IMR-90 (cell line): ENCODE results near the gene TRIM10. TPM values are rescaled to one million over a fixed set of nuclear protein-coding genes. Genes with fewer than 3 reads are reported as not detected.

ENCODE experiments used
- ATAC-seq: fragments of 200-7000 bp; cut with Tn5 transposase; 2 replicates; pipeline ENCODE4 v1.9.1; 2020; ENCODE audit warnings: low read depth, mild to moderate bottlenecking, moderate library complexity
- BruUV-seq: library from RNA; stranded (reverse); fragments of 400-500 nt; replicated peaks from 2 replicates; lab custom pipeline; 2021; lab: Mats Ljungman, UMichigan
- CTCF ChIA-PET: fragments of 300-600 bp; formaldehyde crosslinking; extraction: SDS; loops from one replicate; lab custom pipeline; 2021; ENCODE audit warnings: antibody characterized with exemption; lab: Yijun Ruan, JAX
- POLR2A ChIA-PET: fragments of 300-600 bp; sonication (Branson Sonifier 250); formaldehyde crosslinking; loops from one replicate; lab custom pipeline; 2022; ENCODE audit warnings: antibody characterized with exemption; ENCODE audit not compliant: unreplicated experiment; lab: Charles Lee
- DNase-seq: peaks from one replicate; pipeline ENCODE4 v3.0.0; 2013
- H2AFZ ChIP-seq: replicated peaks from 2 replicates; pipeline ENCODE3; 2013; ENCODE audit warnings: low read length, mild to moderate bottlenecking; ENCODE audit not compliant: poor library complexity
- H2AK5ac ChIP-seq: 2 replicates; pipeline ENCODE4 v1.6.1; 2013; ENCODE audit warnings: low read depth, low read length, inconsistent platforms
- H2AK9ac ChIP-seq: replicated peaks from 2 replicates; pipeline ENCODE3; 2013; ENCODE audit warnings: mild to moderate bottlenecking, low read depth, low read length, moderate library complexity; ENCODE audit not compliant: poor library complexity
- H2BK120ac ChIP-seq: 2 replicates; pipeline ENCODE4 v1.6.1; 2013; ENCODE audit warnings: low read depth, low read length, inconsistent platforms
- H2BK15ac ChIP-seq: 3 replicates; pipeline ENCODE4 v1.6.1; 2013; ENCODE audit warnings: low read depth, low read length, inconsistent platforms
- H2BK20ac ChIP-seq: 2 replicates; pipeline ENCODE4 v1.6.1; 2013; ENCODE audit warnings: low read depth, mild to moderate bottlenecking, inconsistent platforms, low read length, moderate library complexity
- H2BK5ac ChIP-seq: 2 replicates; pipeline ENCODE4 v1.6.1; 2013; ENCODE audit warnings: mild to moderate bottlenecking, low read depth, low read length, inconsistent platforms; ENCODE audit not compliant: poor library complexity, severe bottlenecking
- H3K14ac ChIP-seq: replicated peaks from 2 replicates; pipeline ENCODE4 v1.6.1; 2013; ENCODE audit warnings: low read depth, low read length, inconsistent platforms
- H3K18ac ChIP-seq: 2 replicates; pipeline ENCODE4 v1.6.1; 2013; ENCODE audit warnings: low read depth, low read length, control low read depth
- H3K23ac ChIP-seq: 2 replicates; pipeline ENCODE4 v1.6.1; 2013; ENCODE audit warnings: low read depth, low read length, inconsistent platforms
- H3K27ac ChIP-seq: 2 replicates; pipeline ENCODE4 v1.5.1; 2013; ENCODE audit warnings: mild to moderate bottlenecking, control low read depth, low read length; ENCODE audit not compliant: insufficient read depth
- H3K27me3 ChIP-seq: 2 replicates; pipeline ENCODE4 v1.6.1; 2013; ENCODE audit warnings: low read length; ENCODE audit not compliant: control insufficient read depth, insufficient read depth
- H3K36me3 ChIP-seq: 2 replicates; pipeline ENCODE4 v1.6.1; 2013; ENCODE audit warnings: low read length, mixed read lengths; ENCODE audit not compliant: control insufficient read depth, insufficient read depth
- H3K4ac ChIP-seq: 2 replicates; pipeline ENCODE4 v1.6.1; 2013; ENCODE audit warnings: low read depth, low read length, inconsistent platforms
- H3K4me1 ChIP-seq: 2 replicates; pipeline ENCODE4 v1.6.1; 2013; ENCODE audit warnings: low read length, mixed read lengths; ENCODE audit not compliant: control insufficient read depth, insufficient read depth
- H3K4me2 ChIP-seq: 2 replicates; pipeline ENCODE4 v1.6.1; 2013; ENCODE audit warnings: low read depth, mild to moderate bottlenecking, control low read depth, low read length, moderate library complexity
- H3K4me3 ChIP-seq: 2 replicates; pipeline ENCODE4 v1.5.1; 2013; ENCODE audit warnings: low read depth, mild to moderate bottlenecking, control low read depth, low read length, moderate library complexity; ENCODE audit not compliant: insufficient read depth
- H3K56ac ChIP-seq: 2 replicates; pipeline ENCODE4 v1.6.1; 2013; ENCODE audit warnings: low read length, inconsistent platforms; ENCODE audit not compliant: insufficient read depth; ENCODE audit errors: extremely low read depth
- H3K79me1 ChIP-seq, 2 experiments: 2 replicates each; pipeline ENCODE4 v1.6.1; 2013; ENCODE audit warnings: low read length in 2 of 2, inconsistent platforms in 1 of 2, low read depth in 1 of 2
- H3K9ac ChIP-seq: 2 replicates; pipeline ENCODE4 v1.6.1; 2013; ENCODE audit warnings: low read depth, low read length, control low read depth
- H3K9me1 ChIP-seq: 2 replicates; pipeline ENCODE4 v1.6.1; 2013; ENCODE audit warnings: low read length, inconsistent platforms; ENCODE audit not compliant: insufficient read depth
- H3K9me3 ChIP-seq: 2 replicates; pipeline ENCODE4 v1.6.1; 2013; ENCODE audit warnings: low read length; ENCODE audit not compliant: control insufficient read depth, insufficient read depth
- H4K20me1 ChIP-seq: 2 replicates; pipeline ENCODE4 v1.6.1; 2013; ENCODE audit warnings: low read length, inconsistent platforms; ENCODE audit not compliant: insufficient read depth
- H4K5ac ChIP-seq: 2 replicates; pipeline ENCODE4 v1.6.1; 2013; ENCODE audit warnings: mild to moderate bottlenecking, low read depth, low read length, control low read depth
- H4K8ac ChIP-seq, 2 experiments: 2 replicates each; pipeline ENCODE4 v1.6.1; 2013; ENCODE audit warnings: low read depth in 2 of 2, low read length in 2 of 2, control low read depth in 1 of 2, inconsistent platforms in 1 of 2
- H4K91ac ChIP-seq: 2 replicates; pipeline ENCODE4 v1.6.1; 2013; ENCODE audit warnings: low read depth, low read length, inconsistent platforms; ENCODE audit not compliant: insufficient read depth
- MAZ ChIP-seq: IDR thresholded peaks from 2 replicates; pipeline ENCODE4 v1.6.1; 2012; ENCODE audit warnings: low read depth, mild to moderate bottlenecking, low read length, improper control_type of control experiment, moderate library complexity, borderline replicate concordance
- WGBS, 2 experiments: methylation state at CpG; one replicate each; pipeline versions ENCODE4 v1.1.5 to v1.1.7; 2013; ENCODE audit warnings: missing lambda C conversion rate in 2 of 2; ENCODE audit not compliant: insufficient read length in 1 of 2; ENCODE audit errors: extremely low coverage in 2 of 2; 5-methylcytosine and 5-hydroxymethylcytosine counted together
- dilution Hi-C: fragments of 300-500 bp; cut with HindIII; formaldehyde crosslinking; loops from one replicate; pipeline ENCODE4 v1.14.3; 2018; ENCODE audit warnings: low sequenced_read_pairs; ENCODE audit not compliant: unreplicated experiment
- in situ Hi-C: fragments of 300-500 bp; cut with MboI; formaldehyde crosslinking; loops from 3 replicates; pipeline ENCODE4 v1.14.3; 2019; ENCODE audit warnings: low sequenced_read_pairs, inconsistent platforms, mixed read lengths
- intact Hi-C: fragments of 100-400 bp; cut with micrococcal nuclease; formaldehyde crosslinking; loops from 2 replicates; pipeline ENCODE4 v1.10.0; 2022
- polyA plus RNA-seq, 3 experiments: library from polyadenylated mRNA; depleted of rRNA; stranded (reverse); fragments of >200 nt; gene quantifications; 2 replicates each; pipeline ENCODE4 v1.2.3, GENCODE V29; 2012; ENCODE audit warnings: low replicate concordance in 1 of 3
- total RNA-seq: library from RNA; depleted of rRNA; stranded (reverse); fragments of >200 nt; gene quantifications from 2 replicates; pipeline ENCODE4 v1.2.3, GENCODE V29; 2012
- TF ChIP-seq, protein P1 (sequence below): fragments of 150-350 bp; IDR thresholded peaks from 2 replicates; pipeline ENCODE4 v1.6.1; 2017; ENCODE audit warnings: mild to moderate bottlenecking, antibody characterized with exemption, low read length, low read depth
- TF ChIP-seq, protein P2 (sequence below): conservative IDR thresholded peaks from 2 replicates; pipeline ENCODE4 v1.5.1; 2012; ENCODE audit warnings: mild to moderate bottlenecking, low read depth, low read length, improper control_type of control experiment

The TRIM10 gene
- total and polyA plus RNA-seq, 2 of the 4 experiments (the other 2 are of a cell fraction): not detected

DNA sequence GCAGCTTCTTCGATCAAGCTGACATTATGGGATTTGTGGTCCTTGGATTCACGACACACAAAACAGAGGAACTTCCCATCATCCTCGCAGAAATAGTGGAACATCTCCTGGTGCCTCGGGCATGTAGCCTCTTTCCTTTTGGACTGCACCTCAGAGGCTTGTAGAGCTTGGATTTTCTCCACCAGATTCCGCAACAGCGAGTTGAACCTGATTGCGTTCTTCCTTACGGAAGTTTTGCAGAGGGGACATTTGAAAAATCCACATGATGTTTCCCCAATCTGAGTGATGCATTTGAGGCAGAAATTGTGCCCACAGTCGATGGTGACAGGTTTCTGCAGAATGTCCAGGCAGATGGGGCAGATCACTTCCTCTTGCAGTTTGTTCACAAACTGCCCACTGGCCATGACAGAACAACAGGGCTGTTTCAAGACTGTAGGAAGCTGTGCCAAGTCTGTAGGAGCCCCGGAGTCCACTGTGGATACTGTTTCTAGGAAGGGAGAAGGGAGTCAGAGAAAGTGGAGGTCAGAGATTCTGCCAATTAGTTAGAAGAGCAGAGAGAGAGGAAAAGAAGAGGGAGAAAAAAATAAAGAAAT lies 48.5 kb downstream of the TRIM10 start:
- Histone ChIP-seq H3K9ac (no peak overlapping the region), H3K18ac (no peak overlapping the region), H3K56ac (no peak overlapping the region), H3K27me3 (peaks cover 51% of the 10 kb centered on the region), H2AK5ac (no peak overlapping the region), H2BK120ac (no peak overlapping the region), H2BK20ac (no peak overlapping the region), H3K9me3 (peaks cover 2% of the 10 kb centered on the region; the same call in 1 of the 2 replicates), H4K5ac (no peak overlapping the region), H3K27ac (no peak overlapping the region), H2BK5ac (no peak overlapping the region), H4K91ac (no peak overlapping the region), H3K9me1 (no peaks in the 10 kb centered on the region), H3K79me1 (no peaks in the 10 kb centered on the region), H3K23ac (no peak overlapping the region), H3K4ac (no peak overlapping the region), H3K4me3 (no peak overlapping the region), H4K20me1 (no peaks in the 10 kb centered on the region), H3K36me3 (no peaks in the 10 kb centered on the region), H4K8ac (no peak overlapping the region), H3K4me1 (no peaks in the 10 kb centered on the region), H3K4me2 (no peak overlapping the region), H3K14ac (no peak overlapping the region), H2AFZ (no peak overlapping the region), H2BK15ac (no peak overlapping the region), H2AK9ac (no peak overlapping the region)
- no TSS peak for BruUV-seq
- ATAC-seq: no peak
- no peak for DNase-seq
- WGBS, 2 experiments: 67% methylated on average over 9 of the region's 10 CpGs; no CpG with 5 or more reads in 1 of the 2 experiments
- in situ Hi-C loops (no loop called here), intact Hi-C loops (no loop called here), dilution Hi-C loops (no loop called here)
- CTCF ChIA-PET: no interaction called here
- POLR2A ChIA-PET: no interaction called here
- TF ChIP-seq, protein P1, sequence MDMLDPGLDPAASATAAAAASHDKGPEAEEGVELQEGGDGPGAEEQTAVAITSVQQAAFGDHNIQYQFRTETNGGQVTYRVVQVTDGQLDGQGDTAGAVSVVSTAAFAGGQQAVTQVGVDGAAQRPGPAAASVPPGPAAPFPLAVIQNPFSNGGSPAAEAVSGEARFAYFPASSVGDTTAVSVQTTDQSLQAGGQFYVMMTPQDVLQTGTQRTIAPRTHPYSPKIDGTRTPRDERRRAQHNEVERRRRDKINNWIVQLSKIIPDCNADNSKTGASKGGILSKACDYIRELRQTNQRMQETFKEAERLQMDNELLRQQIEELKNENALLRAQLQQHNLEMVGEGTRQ: no peak
- TF ChIP-seq, protein P2, sequence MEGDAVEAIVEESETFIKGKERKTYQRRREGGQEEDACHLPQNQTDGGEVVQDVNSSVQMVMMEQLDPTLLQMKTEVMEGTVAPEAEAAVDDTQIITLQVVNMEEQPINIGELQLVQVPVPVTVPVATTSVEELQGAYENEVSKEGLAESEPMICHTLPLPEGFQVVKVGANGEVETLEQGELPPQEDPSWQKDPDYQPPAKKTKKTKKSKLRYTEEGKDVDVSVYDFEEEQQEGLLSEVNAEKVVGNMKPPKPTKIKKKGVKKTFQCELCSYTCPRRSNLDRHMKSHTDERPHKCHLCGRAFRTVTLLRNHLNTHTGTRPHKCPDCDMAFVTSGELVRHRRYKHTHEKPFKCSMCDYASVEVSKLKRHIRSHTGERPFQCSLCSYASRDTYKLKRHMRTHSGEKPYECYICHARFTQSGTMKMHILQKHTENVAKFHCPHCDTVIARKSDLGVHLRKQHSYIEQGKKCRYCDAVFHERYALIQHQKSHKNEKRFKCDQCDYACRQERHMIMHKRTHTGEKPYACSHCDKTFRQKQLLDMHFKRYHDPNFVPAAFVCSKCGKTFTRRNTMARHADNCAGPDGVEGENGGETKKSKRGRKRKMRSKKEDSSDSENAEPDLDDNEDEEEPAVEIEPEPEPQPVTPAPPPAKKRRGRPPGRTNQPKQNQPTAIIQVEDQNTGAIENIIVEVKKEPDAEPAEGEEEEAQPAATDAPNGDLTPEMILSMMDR: no peak
- TF ChIP-seq MAZ: no peak
